Smooth muscle cell of bladder (primary cell): ENCODE measurements around the gene MMP13. TPM values are rescaled to one million over a fixed set of nuclear protein-coding genes. Genes with fewer than 3 reads are reported as not detected.

Experiments used
- total RNA-seq: library from RNA; depleted of rRNA; stranded (reverse); fragments of >200 nt; gene quantifications from 2 replicates; pipeline ENCODE4 v1.2.3, GENCODE V29; 2014

Gene MMP13
- not detected in 2 replicates for total RNA-seq

GRCh38 chr11:102955624-102956023 is at the start of gene MMP13:
MMP13 (minus strand) TSS chr11:102955732; CDS start chr11:102955705, 27 bp downstream.

Other genes starting within 250 kb of the MMP13 start
- gene MMP27, start 250.0 kb downstream of the MMP13 start, total RNA-seq = under 0.01 TPM in 1 of 2 replicates, not detected in the other
- under 0.01 TPM in 1 of 2 replicates, not detected in the other for gene MMP8, start 230.8 kb downstream of the MMP13 start, total RNA-seq
- 1.2 and 6.1 TPM in 2 replicates for gene MMP10, start 175.1 kb downstream of the MMP13 start, total RNA-seq
- gene MMP1, start 157.6 kb downstream of the MMP13 start, total RNA-seq = 88.8 and 655 TPM in 2 replicates
- gene MMP3, start 112.1 kb downstream of the MMP13 start, total RNA-seq = 7.5 and 118 TPM in 2 replicates
- under 0.01 and 0.28 TPM in 2 replicates for gene MMP12, start 80.8 kb downstream of the MMP13 start, total RNA-seq
- gene DCUN1D5, start 136.4 kb upstream of the MMP13 start, total RNA-seq = 40.0 and 43.4 TPM in 2 replicates
- gene DYNC2H1, start 153.7 kb upstream of the MMP13 start, total RNA-seq = 62.8 and 71.3 TPM in 2 replicates